NCI-H1930 (cell line): ENCODE data around the gene G6PC3.
"Not testable (repeated sequence)": the region's sequence is repeated elsewhere in the genome, so short reads cannot be mapped to it uniquely, and the experiment has no call there.

Source experiments
- DNase-seq, 2 experiments: peaks; one replicate each; lab custom pipeline; 2025; lab: John Stamatoyannopoulos, UW

G6PC3 gene

GRCh38 chr17:44070455-44071197 lies at the start of gene G6PC3:
Gene G6PC3, plus strand, starts transcription at chr17:44070735. Its CDS starts 231 bp downstream, at chr17:44070966.
- DNase-seq = peak; percentile 95 to 97

- not testable (repeated sequence) for DNase-seq
Observed at GRCh38 chr17:44021227-44021626, 49.3 kb upstream of the G6PC3 start.

- no peak for DNase-seq
Observed at GRCh38 chr17:44022246-44022645, 48.3 kb upstream of the G6PC3 start.

- no peak for DNase-seq
Observed at GRCh38 chr17:44023545-44024270, 46.8 kb upstream of the G6PC3 start.

GRCh38 chr17:44024271-44024663 lies 46.3 kb upstream of the G6PC3 start:
- DNase-seq = no peak

GRCh38 chr17:44024853-44025252 lies 45.7 kb upstream of the G6PC3 start:
- no peak for DNase-seq

- DNase-seq = no peak
Observed at GRCh38 chr17:44029736-44030135, 40.8 kb upstream of the G6PC3 start.

GRCh38 chr17:44030482-44030881 lies 40.1 kb upstream of the G6PC3 start:
- no peak for DNase-seq

GRCh38 chr17:44033861-44034408 lies 36.6 kb upstream of the G6PC3 start:
- DNase-seq = no peak

GRCh38 chr17:44034688-44035087 lies 35.8 kb upstream of the G6PC3 start:
- DNase-seq = not testable (repeated sequence)

GRCh38 chr17:44037471-44037870 lies 33.1 kb upstream of the G6PC3 start:
- DNase-seq = no peak

GRCh38 chr17:44038604-44039011 lies 31.9 kb upstream of the G6PC3 start:
- DNase-seq = no peak

- DNase-seq = no peak
Observed at GRCh38 chr17:44039829-44040635, 30.5 kb upstream of the G6PC3 start.

- no peak for DNase-seq
Observed at GRCh38 chr17:44043272-44043696, 27.3 kb upstream of the G6PC3 start.

- DNase-seq = no peak
Observed at GRCh38 chr17:44044071-44044470, 26.5 kb upstream of the G6PC3 start.

- no peak for DNase-seq
Observed at GRCh38 chr17:44045486-44045885, 25.0 kb upstream of the G6PC3 start.

- not testable (repeated sequence) for DNase-seq
Observed at GRCh38 chr17:44046893-44047292, 23.6 kb upstream of the G6PC3 start.

GRCh38 chr17:44049294-44050060 lies 21.1 kb upstream of the G6PC3 start:
- DNase-seq = no peak

GRCh38 chr17:44053125-44053872 lies 17.2 kb upstream of the G6PC3 start:
- DNase-seq = no peak

GRCh38 chr17:44059101-44059892 lies 11.2 kb upstream of the G6PC3 start:
- no peak for DNase-seq
